Panc1 (cell line): Measurements from ENCODE around the gene JDP2. TPM values are rescaled to one million over a fixed set of nuclear protein-coding genes. Genes with fewer than 3 reads are reported as not detected.

Experiments used
- ATAC-seq: fragments of 200-7000 bp; cut with Tn5 transposase; 2 replicates; pipeline ENCODE4 v1.9.1; 2020; ENCODE audit warnings: mild to moderate bottlenecking, moderate library complexity
- BruUV-seq: library from RNA; stranded (reverse); fragments of 400-500 nt; replicated peaks from 2 replicates; lab custom pipeline; 2021; lab: Mats Ljungman, UMichigan
- CTCF ChIA-PET: fragments of 300-600 bp; sonication (Branson Sonifier 250); formaldehyde crosslinking; loops from one replicate; lab custom pipeline; 2022; ENCODE audit warnings: antibody characterized with exemption; lab: Charles Lee
- POLR2A ChIA-PET: fragments of 300-600 bp; sonication (Branson Sonifier 250); formaldehyde crosslinking; loops from one replicate; lab custom pipeline; 2022; ENCODE audit warnings: antibody characterized with exemption; lab: Charles Lee
- DNase-seq: peaks from one replicate; pipeline ENCODE4 v3.0.0-alpha.2; 2010; ENCODE audit warnings: low read depth, low spot score
- H3K27ac ChIP-seq: 2 replicates; pipeline ENCODE4 v1.5.1; 2011; ENCODE audit warnings: mild to moderate bottlenecking, low read length, inconsistent platforms
- H3K27me3 ChIP-seq: fragments of 200-500 bp; sonication (Bioruptor generic); 2 replicates; pipeline ENCODE4 v1.6.0; 2014; ENCODE audit warnings: low read length, inconsistent platforms; ENCODE audit not compliant: control insufficient read depth, insufficient read depth
- H3K36me3 ChIP-seq: fragments of 200-500 bp; sonication (Bioruptor generic); 2 replicates; pipeline ENCODE4 v1.5.1; 2014; ENCODE audit warnings: inconsistent platforms, mild to moderate bottlenecking, low read length, moderate library complexity; ENCODE audit not compliant: control insufficient read depth, insufficient read depth
- H3K4me1 ChIP-seq: 2 replicates; pipeline ENCODE4 v1.5.1; 2011; ENCODE audit warnings: inconsistent platforms, mild to moderate bottlenecking, low read length, moderate library complexity; ENCODE audit not compliant: control insufficient read depth, insufficient read depth
- H3K4me3 ChIP-seq, 2 experiments: 2 replicates each; pipeline ENCODE4 v1.5.1; 2011 to 2012; ENCODE audit warnings: low read depth in 2 of 2, low read length in 2 of 2, mild to moderate bottlenecking in 2 of 2, inconsistent platforms in 1 of 2, moderate library complexity in 1 of 2
- H3K9me3 ChIP-seq: fragments of 200-500 bp; sonication (Bioruptor generic); 2 replicates; pipeline ENCODE4 v1.5.1; 2014; ENCODE audit warnings: low read depth, mild to moderate bottlenecking, inconsistent platforms, low read length, moderate library complexity; ENCODE audit not compliant: control insufficient read depth, insufficient read depth
- CTCF ChIP-seq: fragments of 450-650 bp; IDR thresholded peaks from 2 replicates; pipeline ENCODE4 v1.5.1; 2017; ENCODE audit warnings: mild to moderate bottlenecking
- POLR2AphosphoS5 ChIP-seq: IDR thresholded peaks from 2 replicates; pipeline ENCODE4 v1.6.1; 2012; ENCODE audit warnings: mild to moderate bottlenecking, low read depth, low read length, moderate library complexity
- REST ChIP-seq, 2 experiments: IDR thresholded peaks; 2 replicates each; pipeline ENCODE4 v1.6.1; 2011 to 2012; ENCODE audit warnings: low read depth in 2 of 2, control low read depth in 1 of 2, low read length in 1 of 2, mild to moderate bottlenecking in 1 of 2, moderate library complexity in 1 of 2; ENCODE audit not compliant: insufficient read depth in 1 of 2
- SIN3A ChIP-seq: IDR thresholded peaks from 2 replicates; pipeline ENCODE4 v1.6.1; 2012; ENCODE audit warnings: low read depth, mild to moderate bottlenecking, low read length, moderate library complexity, borderline replicate concordance; ENCODE audit not compliant: insufficient read depth
- TCF7L2 ChIP-seq: IDR thresholded peaks from 2 replicates; pipeline ENCODE4 v1.6.1; 2011; ENCODE audit warnings: mild to moderate bottlenecking, low read depth, low read length, inconsistent platforms
- in situ Hi-C: cut with HindIII; loops from 2 replicates; pipeline ENCODE4 v1.10.0; 2016; ENCODE audit warnings: low sequenced_read_pairs, low pct_unique_long_range_greater_than_20kb
- intact Hi-C: fragments of 100-400 bp; cut with micrococcal nuclease; formaldehyde crosslinking; loops from one replicate; pipeline ENCODE4 v1.10.0; 2022; ENCODE audit not compliant: unreplicated experiment
- total RNA-seq: library from RNA; stranded (reverse); gene quantifications from one replicate; pipeline ENCODE4 v1.2.1, GENCODE V29; 2021; ENCODE audit not compliant: unreplicated experiment

Gene JDP2
- total RNA-seq, 1 experiment from 2014 or later: 17.5 TPM

GRCh38 chr14:75430116-75430515 lies 2.3 kb downstream of the JDP2 start:
- H3K4me3 ChIP-seq: peak overlapping the region in 1 of 2 experiments; percentile 47; a peak in 1 of 4 replicates
- ATAC-seq (no peak), DNase-seq (no peak)
- no peaks in the 10 kb centered on the region for H3K27me3 ChIP-seq
- peaks cover 21% of the 10 kb centered on the region for H3K4me1 ChIP-seq
- H3K36me3 ChIP-seq: no peaks in the 10 kb centered on the region
- in situ Hi-C loops: no loop called here
- intact Hi-C loops: no loop called here
- TF ChIP-seq SIN3A (no peak), POLR2AphosphoS5 (no peak), CTCF (no peak), REST (IDR thresholded peaks at IDR 0.05; ENCODE audit: insufficient read depth in 1 of 2, low read depth in 2 of 2, low read length in 1 of 2) (no peak), TCF7L2 (no peak)
- H3K9me3 ChIP-seq: no peaks in the 10 kb centered on the region
- BruUV-seq: no TSS peak
- ChIA-PET POLR2A (no interaction called here), CTCF (no interaction called here)
- H3K27ac ChIP-seq: no peak overlapping the region

DNA sequence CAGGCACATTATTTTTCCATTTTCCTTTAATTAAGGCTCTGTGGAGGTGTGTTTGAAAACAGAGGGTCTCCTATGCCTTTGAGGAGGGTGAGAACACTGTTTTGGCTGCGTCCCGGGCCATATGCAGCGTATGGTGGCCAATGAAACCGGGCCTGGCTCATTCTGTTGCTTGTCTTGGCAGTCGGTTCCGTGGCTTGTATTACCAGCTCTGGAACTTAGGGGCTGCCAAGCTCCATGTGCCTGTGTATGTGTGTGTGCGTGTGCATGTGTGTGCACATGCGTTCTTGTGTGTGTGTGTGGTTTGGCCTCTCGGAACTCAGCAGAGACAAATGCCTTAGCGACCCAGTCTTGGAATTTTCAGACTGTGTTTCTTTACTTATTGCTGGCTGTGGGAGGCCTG lies 2.7 kb downstream of the JDP2 start:
- TF ChIP-seq TCF7L2 (no peak), REST (IDR thresholded peaks at IDR 0.05; ENCODE audit: insufficient read depth in 1 of 2, low read depth in 2 of 2, low read length in 1 of 2) (no peak), CTCF (no peak), POLR2AphosphoS5 (no peak), SIN3A (no peak)
- CTCF ChIA-PET: no interaction called here
- in situ Hi-C loops (no loop called here), intact Hi-C loops (no loop called here)
- Histone ChIP-seq H3K4me3 (no peak overlapping the region), H3K27ac (no peak overlapping the region), H3K9me3 (no peaks in the 10 kb centered on the region), H3K4me1 (peaks cover 21% of the 10 kb centered on the region), H3K27me3 (no peaks in the 10 kb centered on the region), H3K36me3 (no peaks in the 10 kb centered on the region)
- no TSS peak for BruUV-seq
- DNase-seq (no peak), ATAC-seq (no peak)
- POLR2A ChIA-PET: no interaction called here
